ENCODE measurements around the gene LRRK1.

LRRK1 gene

DNA sequence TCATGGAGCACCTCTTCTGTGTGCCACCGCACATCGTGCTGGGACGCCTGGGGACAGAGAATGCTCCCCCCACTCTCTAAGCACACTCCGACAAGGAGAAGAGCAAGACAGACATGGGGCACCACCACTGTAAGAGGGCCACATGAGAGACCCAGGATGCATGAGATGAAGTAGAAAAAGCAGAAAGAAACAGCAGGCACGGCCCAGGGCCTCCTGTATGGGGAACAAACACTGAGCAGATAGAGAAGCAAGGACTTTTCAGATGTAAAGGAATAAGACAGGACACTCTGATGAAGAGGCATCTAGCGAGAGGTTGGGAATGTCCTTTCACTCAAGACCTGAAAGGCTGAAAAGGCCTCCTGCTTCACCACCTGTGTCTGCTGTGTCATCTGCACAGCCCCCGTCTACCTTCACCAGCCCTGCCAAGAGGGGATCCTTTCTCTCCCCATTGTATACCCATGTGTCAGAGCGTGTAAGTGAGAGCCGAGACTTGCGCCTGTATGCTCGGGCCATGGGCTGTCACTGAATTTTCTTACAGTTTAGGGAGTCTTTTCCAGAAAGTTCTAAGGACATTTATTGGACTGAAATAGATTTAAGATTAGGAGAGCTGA is 125.6 kb downstream of the LRRK1 start:
- DNase-seq (ENCODE audit: low spot score), result no peak

DNA sequence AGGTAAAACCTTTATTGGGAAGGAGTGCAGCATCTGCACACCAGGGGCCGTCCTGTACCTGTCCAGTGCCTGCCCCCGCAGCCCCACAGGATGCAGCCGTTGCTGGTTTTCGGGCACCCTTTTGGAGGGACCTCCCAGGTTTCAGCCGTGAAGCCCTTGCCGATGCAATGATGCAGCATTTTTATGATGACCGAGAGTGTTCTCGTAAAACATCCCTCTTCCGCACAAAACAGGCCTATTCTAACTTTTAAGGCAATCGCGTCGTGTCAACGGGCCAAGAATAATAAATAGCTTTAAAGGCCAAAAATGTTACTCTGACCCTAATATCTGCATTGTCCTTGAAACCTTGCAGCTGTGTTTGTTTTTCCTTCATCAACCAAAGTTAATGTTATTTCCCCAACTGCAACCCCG is 126.1 kb downstream of the LRRK1 start:
- no peak for DNase-seq (ENCODE audit: low spot score)

DNA sequence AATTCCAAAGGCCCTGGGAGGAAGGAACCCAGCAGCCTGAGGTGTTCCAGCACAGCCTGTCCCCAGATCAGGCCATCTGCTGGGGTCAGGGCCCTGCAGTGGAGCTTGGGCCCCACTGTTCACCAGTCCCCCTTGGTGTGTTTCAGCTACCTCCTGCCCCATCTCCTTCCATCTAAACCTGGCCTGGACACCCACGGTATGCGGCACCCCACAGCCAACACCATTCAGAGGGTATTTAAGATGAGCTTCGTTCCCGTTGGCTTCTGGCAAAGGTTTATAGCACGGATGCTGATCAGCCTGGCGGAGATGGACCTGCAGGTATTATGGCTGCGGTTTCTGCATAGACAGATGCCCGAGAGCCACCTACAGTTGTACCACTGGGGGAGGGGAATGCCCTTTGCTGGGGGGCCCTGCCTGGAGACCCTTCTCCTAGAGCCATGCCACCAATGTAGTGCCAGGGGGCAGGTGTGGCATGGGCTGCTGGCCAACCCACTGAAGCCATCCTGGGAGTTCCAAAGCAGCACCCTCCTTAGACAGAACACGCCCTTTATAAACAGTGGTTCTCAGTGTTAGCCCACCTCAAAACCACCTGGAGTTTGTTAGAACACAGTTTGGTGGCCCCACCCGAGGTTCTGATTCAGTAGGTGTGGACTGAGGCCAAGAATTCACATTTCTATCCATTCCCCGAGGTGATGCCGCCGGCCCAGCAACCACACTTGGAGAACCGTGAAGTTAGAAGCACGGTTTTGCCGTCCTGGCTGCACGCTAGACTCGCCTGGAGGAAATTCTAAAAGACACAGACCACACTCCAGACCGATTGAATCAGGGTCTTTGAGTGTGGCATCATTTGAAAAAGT is 126.9 kb downstream of the LRRK1 start:
- no peak for DNase-seq (ENCODE audit: low spot score)

DNA sequence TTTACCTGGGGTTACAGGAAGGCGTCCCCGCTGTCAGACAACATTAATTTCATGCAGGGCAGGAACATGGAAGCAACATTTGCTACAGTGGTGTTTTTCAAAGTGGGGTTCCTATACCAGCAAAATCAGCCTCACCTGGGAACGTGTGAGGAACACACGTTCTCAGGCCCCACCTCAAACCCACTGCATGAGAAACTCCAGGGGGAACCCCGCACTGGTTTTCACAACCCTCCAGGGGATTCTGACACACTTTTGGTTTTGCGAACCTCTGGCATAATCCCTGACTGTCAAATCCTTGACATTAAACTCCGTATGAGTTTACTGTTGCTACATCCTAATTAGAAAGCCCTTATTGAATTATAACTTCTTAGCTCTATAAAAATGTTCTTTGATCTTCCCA is 127.7 kb downstream of the LRRK1 start:
- DNase-seq (ENCODE audit: low spot score), result no peak

DNA sequence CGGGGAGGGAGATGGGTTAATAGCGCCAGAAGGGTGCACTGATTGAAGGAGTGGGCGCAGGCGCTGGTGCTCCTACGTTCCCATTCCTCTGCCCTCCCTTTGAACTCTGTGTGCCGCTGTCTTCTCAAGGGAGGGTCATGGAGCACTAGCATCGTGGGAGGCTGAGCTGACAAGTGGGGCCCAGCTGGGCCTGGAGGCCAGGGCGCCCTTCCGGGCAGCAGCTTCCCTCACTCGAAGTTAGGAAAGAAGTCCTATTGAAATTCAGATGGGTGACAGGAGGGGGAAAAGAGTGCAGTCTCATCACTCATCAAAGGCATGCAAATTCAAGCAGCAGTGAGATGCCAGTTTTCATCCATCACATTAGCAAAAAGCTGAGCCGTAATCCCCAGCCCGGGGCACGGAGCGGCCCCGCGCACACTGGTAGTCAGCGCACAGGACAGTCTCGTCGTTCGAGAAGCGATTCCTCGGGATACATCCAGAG is 128.2 kb downstream of the LRRK1 start:
- DNase-seq (ENCODE audit: low spot score), result peak; percentile 43

DNA sequence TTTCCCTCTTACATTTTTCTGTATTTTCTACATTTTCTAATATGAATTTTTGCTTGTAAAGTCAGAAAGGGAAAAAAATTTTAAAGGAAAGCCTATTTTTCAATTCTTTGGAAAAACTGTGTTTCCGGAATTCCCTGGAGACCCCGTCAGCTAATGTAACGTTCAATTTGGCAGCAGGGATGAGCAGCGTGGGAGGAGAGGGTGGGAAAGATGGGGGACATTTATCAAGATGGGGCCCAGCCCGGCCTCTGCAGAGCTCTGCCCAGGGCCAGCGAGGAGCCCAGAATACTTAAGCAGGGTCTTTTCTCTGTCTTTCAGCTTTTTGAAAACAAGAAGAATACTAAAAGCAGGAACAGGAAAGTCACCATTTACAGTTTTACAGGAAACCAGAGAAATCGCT is 129.0 kb downstream of the LRRK1 start:
- DNase-seq (ENCODE audit: low spot score), result no peak

DNA sequence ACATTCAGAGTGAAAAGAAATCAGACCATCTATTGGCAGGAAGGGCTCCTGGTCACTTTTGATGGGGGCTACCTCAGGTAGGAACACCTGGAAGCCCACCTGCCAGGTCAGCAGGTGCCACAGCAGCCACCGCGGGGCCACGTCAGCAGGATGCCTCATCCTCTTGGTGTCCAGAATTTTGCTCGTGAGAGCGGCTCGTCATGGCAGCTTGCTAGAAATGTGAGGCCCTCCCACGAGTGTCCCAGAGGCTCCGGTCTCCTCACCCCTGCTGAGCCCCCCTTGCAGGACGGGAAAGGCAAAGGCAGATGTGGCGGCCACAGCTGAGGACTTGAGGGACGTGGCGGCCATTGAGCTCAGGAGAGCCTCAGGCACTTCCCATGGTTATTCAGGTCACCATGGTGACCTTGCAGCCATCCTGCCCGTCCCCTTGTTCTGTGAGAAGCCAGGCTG is 129.4 kb downstream of the LRRK1 start:
- DNase-seq (ENCODE audit: low spot score), result no peak

DNA sequence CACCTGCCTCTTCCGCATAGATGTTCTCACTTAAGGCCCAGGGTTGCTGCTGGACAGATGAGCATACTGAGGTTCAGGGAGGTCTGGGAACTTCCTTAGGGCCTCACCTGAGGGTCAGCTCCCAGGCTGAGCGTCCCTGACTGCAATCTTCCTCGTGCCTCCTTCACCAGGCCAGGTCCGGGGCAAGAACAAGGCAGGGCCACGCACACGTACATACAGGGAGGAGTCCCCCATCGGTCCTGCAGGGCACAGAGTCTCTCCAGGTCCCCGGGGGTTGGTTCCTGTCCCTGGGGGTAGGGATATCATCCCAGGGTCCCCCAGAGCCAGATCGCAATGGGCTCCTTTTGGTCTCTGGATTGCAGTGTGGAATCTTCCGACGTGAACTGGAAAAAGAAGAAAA is 130.1 kb downstream of the LRRK1 start:
- DNase-seq (ENCODE audit: low spot score), result no peak

DNA sequence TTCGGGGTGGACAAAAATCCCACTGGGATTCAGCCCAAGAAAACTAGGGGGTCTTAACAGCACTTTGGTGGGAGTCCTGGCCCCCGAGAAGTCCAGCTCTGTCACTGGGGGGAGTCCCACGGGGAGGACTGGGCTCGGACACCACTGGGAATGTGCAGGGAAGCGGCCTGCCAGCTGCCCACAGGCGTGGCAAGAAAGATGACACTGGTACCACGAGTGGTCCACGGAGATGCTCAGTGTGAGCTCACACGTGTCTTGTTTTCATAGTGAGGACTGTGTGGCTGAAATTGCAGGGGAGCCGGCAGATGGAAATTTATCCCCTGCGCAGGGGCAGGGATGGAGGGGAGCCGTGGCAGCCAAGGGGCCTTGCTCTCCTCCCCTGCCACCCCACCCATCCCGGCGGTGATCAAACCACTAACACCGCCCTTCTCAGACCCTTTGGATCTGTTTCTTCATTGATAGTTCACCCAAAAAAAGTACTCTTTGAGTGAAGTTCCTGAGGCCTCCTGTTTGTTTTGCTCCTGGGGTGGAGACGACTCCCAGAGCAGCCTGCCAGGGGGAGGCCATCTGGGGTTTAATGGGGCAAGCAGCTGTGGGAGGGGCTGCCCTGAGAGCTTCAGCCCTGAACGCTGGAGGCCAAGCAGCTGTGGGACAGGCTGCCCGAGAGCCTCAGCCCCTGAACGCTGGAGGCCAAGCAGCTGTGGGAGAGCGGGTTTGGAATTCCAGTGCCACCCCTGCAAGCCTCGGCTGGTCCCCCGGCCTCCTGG is 130.9 kb downstream of the LRRK1 start:
- no peak for DNase-seq (ENCODE audit: low spot score)

DNA sequence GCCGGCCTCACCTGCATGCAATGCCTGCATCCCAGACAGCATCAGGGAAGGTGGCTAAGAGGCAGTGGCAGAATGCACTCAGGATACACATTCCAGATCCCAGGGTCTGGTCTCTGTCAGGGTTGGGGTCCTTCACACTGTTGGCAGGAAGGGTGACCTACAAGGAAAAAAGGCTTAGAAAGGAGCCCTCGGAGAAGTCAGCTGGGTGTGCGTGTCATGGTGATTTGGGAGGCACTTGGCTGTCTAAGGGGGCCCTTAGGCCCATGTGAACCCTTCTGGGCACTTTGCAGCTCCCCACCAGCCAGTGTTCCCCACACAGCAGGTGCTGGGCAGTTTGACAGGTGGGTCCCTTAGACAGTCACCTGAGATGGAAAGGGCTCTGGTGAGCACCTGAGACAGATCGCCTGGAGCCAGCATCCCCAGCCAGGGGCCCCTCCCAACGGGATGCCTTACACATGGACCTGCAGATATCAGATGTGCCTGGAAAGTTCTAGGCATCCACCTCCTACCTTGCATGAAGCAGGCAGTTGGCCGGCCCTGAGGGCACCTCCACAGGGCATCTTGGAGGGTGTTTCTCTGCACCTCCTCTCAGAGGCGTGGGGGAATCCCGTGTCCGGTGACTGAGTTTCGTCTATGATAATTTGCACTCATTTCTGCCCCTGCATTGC is 131.6 kb downstream of the LRRK1 start:
- no peak for DNase-seq (ENCODE audit: low spot score)

DNA sequence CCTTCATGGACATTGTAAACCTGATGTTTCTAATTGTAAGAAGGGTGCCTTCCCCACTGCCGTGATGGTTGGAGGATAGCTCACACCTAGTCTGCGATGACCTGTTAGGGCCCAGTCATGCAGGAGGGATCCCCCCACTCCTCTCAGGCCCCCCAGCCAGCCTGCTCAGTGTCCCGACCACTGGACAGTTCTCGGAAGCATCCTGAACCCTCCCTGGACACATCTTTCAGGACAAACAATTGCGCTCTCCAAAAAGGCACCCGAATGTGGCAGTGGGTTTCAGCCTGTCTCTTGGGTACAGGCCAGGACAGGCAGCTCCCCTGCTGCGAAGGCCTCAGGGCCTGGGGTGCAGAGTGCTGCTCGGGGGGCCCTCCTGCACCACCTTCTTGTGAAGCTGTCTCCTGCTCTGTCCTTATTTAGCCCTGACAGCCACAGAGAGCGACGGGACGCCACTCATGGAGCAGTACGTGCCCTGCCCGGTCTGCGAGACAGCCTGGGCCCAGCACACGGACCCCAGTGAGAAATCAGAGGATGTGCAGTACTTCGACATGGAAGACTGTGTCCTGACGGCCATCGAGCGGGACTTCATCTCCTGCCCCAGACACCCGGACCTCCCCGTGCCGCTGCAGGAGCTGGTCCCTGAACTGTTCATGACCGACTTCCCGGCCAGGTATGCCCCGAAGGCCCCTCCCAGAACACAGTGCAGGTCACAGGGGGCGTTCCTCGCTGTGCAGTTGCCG is 132.3 kb downstream of the LRRK1 start:
- no peak for DNase-seq (ENCODE audit: low spot score)

DNA sequence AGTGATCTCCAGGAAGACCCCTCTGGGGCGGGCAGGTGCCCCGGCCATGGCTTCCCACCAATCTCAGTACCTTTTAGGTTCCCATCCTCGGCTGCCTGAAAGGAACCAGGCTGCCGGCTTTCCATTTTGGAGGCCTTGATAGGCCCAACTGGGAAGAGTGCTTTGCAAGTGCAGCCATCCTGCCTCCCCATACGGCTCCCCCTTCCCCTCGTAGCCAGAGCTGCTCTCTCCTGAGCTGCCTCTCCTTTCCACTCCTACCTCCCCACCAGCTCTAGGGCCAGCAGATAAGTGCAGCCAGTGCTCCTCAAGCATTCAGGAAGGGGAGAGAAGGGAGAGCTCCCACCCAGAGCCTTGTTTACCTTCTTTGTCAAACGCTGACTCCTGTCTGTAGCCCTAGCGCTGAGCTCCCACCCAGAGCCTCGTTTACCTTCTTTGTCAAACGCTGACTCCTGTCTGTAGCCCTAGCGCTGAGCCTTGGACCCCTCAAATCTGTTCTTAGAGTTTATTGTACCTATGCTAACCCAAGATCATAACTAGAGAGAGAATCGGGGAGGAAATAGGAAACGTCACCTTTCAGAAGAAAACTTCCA is 133.0 kb downstream of the LRRK1 start:
- no peak for DNase-seq (ENCODE audit: low spot score)

DNA sequence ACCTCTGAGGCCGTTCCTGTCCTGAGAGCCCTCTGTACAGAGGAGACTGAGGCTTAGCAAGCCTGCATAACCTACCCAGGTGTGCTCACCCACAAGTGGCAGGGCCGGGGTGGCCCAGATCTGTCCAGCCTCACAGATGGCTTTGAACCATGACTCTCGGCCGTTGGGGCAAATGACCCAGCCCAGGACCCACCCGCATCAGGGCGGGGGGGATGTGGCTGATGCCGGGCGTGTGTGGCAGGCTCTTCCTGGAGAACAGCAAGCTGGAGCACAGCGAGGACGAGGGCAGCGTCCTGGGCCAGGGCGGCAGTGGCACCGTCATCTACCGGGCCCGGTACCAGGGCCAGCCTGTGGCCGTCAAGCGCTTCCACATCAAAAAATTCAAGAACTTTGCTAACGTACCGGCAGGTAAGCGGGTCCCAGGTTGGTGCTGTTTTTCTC is 133.5 kb downstream of the LRRK1 start:
- no peak for DNase-seq (ENCODE audit: low spot score)

DNA sequence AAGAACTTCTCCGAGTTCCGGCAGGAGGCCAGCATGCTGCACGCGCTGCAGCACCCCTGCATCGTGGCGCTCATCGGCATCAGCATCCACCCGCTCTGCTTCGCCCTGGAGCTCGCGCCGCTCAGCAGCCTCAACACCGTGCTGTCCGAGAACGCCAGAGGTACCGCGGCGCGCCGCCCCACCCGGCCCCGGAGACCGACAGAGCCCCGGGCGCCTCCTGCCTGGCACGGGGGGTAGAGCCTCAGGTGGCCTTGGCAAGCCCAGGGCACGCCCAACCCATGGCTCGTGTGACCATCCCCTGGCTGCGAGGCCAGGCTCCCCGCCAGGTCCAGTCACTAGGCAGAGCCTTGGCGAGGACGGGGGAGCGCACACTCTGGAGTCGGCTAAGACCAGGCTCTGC is 134.1 kb downstream of the LRRK1 start:
- DNase-seq (ENCODE audit: low spot score), result no peak

DNA sequence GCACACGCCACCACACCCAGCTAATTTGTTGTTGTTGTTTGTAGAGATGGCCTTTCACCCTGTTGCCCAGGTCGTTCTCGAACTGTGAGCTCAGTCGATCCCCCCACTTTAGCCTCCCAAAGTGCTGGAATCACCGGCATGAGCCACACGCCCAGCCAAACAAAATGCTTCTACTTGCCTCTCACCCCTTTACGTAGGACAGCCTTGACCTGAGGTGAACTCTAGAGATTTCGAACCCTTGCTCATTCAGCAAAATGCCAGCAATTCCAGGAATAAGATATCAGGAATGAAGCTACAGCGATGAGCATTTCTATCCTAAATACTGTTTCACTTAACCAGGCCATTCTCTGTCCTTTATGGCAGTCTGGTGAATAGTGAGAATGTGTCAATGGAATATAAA is 135.0 kb downstream of the LRRK1 start:
- no peak for DNase-seq (ENCODE audit: low spot score)

DNA sequence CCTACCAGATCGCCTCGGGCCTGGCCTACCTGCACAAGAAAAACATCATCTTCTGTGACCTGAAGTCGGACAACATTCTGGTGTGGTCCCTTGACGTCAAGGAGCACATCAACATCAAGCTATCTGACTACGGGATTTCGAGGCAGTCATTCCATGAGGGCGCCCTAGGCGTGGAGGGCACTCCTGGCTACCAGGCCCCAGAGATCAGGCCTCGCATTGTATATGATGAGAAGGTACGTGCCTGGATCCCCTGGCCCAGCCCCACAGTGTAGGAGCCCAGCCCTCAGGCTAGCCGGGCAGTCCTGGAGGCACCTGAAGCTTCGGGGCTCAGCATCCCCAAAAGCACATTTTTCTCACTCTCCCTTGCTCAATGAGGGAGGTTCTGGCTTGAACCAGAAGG is 135.8 kb downstream of the LRRK1 start:
- DNase-seq (ENCODE audit: low spot score), result no peak

DNA sequence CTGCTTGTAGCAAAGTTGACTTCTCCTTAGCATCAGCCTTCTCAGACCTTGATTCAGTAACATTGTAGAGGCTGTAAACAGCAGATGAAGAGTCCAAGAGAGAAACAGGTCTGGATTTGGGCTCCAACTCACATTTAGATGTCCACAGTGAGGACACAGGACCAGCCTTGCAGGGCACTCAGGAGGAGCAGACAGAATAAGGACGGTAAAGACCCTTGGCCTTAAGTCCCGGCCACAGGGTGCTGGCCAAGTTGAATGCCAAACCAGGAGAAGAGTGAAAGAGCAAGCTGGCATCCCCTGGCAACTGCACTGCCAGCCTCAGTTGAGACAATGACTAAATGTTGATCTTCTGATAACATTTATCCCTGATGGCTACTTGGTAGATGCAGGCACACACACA is 136.3 kb downstream of the LRRK1 start:
- no peak for DNase-seq (ENCODE audit: low spot score)

DNA sequence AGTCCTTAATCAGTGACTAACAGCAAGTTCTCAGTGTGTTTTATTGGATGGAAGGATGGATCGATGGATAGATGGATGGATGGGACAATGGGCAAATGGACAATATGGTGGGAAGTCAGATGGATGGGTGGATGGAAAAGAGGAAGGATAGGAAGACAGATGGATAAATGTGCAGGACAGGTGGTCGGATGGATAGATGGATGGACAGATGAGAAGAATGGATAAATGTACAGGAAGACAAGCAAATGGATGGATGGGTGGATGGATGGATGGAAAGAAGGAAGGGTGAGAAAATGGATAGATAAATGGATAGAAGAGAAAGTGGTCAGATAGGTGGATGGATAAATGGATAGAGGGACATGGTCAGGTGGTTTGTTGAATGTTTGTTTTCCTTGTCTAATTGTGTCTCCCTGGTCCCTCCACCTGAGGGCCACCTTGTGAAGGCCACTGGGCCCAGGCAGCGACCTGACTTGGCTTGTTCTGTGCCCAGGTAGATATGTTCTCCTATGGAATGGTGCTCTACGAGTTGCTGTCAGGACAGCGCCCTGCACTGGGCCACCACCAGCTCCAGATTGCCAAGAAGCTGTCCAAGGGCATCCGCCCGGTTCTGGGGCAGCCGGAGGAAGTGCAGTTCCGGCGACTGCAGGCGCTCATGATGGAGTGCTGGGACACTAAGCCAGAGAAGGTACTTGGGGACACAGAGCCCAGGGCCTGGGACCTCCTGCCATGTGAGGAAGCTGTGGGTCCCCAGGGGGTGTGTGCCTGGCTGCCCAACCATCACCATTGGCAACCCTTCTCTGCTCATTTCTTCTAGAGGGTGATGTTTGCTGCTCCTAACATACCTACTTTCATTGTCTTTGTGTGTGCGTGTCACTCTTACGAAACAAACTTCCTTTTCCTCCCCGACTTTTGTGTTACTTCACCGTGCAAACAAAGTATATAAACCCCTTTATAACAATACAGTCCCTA is 137.5 kb downstream of the LRRK1 start:
- DNase-seq (ENCODE audit: low spot score), result no peak

DNA sequence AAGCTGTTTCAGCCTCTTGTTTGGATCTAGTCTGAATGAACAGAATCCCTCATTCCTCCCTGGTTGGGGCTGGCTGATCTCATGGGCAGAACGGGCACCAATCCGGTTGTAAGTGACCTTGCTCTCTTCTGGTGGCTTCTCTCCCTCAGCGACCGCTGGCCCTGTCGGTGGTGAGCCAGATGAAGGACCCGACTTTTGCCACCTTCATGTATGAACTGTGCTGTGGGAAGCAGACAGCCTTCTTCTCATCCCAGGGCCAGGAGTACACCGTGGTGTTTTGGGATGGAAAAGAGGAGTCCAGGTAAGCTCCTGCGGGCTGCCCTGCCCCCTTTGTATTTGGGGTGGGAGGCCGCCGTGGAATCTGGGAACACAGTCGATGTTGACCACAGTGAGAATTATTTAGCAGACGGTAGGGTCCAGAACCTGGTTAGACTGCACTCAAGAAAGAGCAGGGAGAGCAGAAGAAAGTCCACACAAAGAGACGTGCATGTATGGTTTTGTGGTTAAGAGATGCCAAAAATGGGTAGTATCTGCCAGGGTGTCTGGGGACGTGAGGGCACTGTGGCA is 138.8 kb downstream of the LRRK1 start:
- no peak for DNase-seq (ENCODE audit: low spot score)

DNA sequence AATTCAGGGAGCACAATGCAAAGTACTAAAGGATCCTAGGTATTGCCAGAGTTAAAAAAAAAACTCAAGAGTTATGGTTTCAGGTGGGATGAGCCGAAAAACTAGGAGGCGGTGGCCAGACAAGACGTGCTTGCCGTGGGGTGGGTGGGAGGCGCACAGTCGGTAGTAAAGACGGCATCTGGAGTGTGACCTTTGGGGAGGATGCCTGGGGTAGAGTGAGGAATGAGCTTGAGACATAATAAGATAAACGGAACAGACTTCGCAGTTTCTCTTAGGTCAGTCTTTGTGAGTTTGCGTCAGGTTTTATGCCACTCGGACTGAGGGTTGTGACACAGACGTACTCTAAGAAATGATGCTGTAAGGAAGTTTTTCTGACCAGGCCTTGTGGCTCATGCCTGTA is 139.6 kb downstream of the LRRK1 start:
- no peak for DNase-seq (ENCODE audit: low spot score)
